ENCODE data around the gene ADAM8.

- TF ChIP-seq, protein P1, sequence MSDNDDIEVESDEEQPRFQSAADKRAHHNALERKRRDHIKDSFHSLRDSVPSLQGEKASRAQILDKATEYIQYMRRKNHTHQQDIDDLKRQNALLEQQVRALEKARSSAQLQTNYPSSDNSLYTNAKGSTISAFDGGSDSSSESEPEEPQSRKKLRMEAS (IDR thresholded peaks at IDR 0.05), result peak; percentile 51
- TF ChIP-seq CREB1 (IDR thresholded peaks at IDR 0.05; ENCODE audit: low read depth), result no peak
- no peak for TF ChIP-seq TCF12 (IDR thresholded peaks at IDR 0.05; ENCODE audit: low read depth)
- no peak for TF ChIP-seq EP300 (IDR thresholded peaks at IDR 0.05; ENCODE audit: borderline replicate concordance)
- no peak; the same call in 1 of the 2 replicates for TF ChIP-seq RAD21 (IDR thresholded peaks at IDR 0.05; ENCODE audit: low read depth)
- no peak for TF ChIP-seq EGR1 (IDR thresholded peaks at IDR 0.05)
- TF ChIP-seq REST (IDR thresholded peaks at IDR 0.05; ENCODE audit: low read depth), result no peak
- no peak for TF ChIP-seq TAF1 (IDR thresholded peaks at IDR 0.05; ENCODE audit: low read depth)
- TF ChIP-seq NFIC (IDR thresholded peaks at IDR 0.05), result 0 out of 2 replicates have a peak, but pooled peaks have one; percentile 30
- no peak for TF ChIP-seq YY1 (IDR thresholded peaks at IDR 0.05; ENCODE audit: low read depth)
- peak; percentile 64; the same call in 1 of the 2 replicates for TF ChIP-seq ZBTB7A (IDR thresholded peaks at IDR 0.05; ENCODE audit: low read depth)
Observed at GRCh38 chr10:133258066-133258817, 18.4 kb downstream of the ADAM8 start.

Data from Ishikawa (cell line).